GM18526 (cell line): ENCODE results near the gene SCARF2.

Experiments used
- POLR2A ChIP-seq: IDR thresholded peaks from 3 replicates; pipeline ENCODE4 v1.6.1; 2011; ENCODE audit not compliant: insufficient read length; ENCODE audit errors: extremely low read depth

The SCARF2 gene

GRCh38 chr22:20437613-20438426, at the start of gene SCARF2:
SCARF2 (minus strand) TSS chr22:20437825; CDS start chr22:20437754, 71 bp downstream.
- no peak for TF ChIP-seq POLR2A

- no peak for TF ChIP-seq POLR2A
Observed at GRCh38 chr22:20486229-20486628, 48.6 kb upstream of the SCARF2 start.

- TF ChIP-seq POLR2A: no peak
Observed at GRCh38 chr22:20484948-20485683, 47.5 kb upstream of the SCARF2 start.

GRCh38 chr22:20483771-20484170, 46.1 kb upstream of the SCARF2 start:
- no peak for TF ChIP-seq POLR2A

GRCh38 chr22:20479612-20480196, 42.1 kb upstream of the SCARF2 start:
- TF ChIP-seq POLR2A: no peak

- no peak for TF ChIP-seq POLR2A
Observed at GRCh38 chr22:20475115-20475436, 37.5 kb upstream of the SCARF2 start.

GRCh38 chr22:20472629-20473442, 35.2 kb upstream of the SCARF2 start:
- no peak for TF ChIP-seq POLR2A

- TF ChIP-seq POLR2A: no peak
Observed at GRCh38 chr22:20471126-20471833, 33.7 kb upstream of the SCARF2 start.

- TF ChIP-seq POLR2A: no peak
Observed at GRCh38 chr22:20469110-20469868, 31.7 kb upstream of the SCARF2 start.

GRCh38 chr22:20466659-20467379, 29.2 kb upstream of the SCARF2 start:
- no peak for TF ChIP-seq POLR2A

GRCh38 chr22:20465759-20466077, 28.1 kb upstream of the SCARF2 start:
- TF ChIP-seq POLR2A: no peak

- TF ChIP-seq POLR2A: no peak
Observed at GRCh38 chr22:20464912-20465758, 27.5 kb upstream of the SCARF2 start.
